IPS-NIHi11 (cell line): ENCODE data around the gene CARS2.

Experiments
- DNase-seq: peaks from one replicate; pipeline ENCODE4 v3.0.0; 2012; ENCODE audit warnings: mixed read lengths, low spot score

Gene CARS2

GRCh38 chr13:110652231-110652730, 53.6 kb downstream of the CARS2 start:
- DNase-seq, result no peak

- DNase-seq, result no peak
Observed at GRCh38 chr13:110651726-110652230, 54.1 kb downstream of the CARS2 start.

GRCh38 chr13:110651271-110651670, 54.6 kb downstream of the CARS2 start:
- DNase-seq, result no peak

- DNase-seq, result no peak
Observed at GRCh38 chr13:110650436-110650835, 55.5 kb downstream of the CARS2 start.

- DNase-seq, result no peak
Observed at GRCh38 chr13:110649551-110649950, 56.4 kb downstream of the CARS2 start.

- DNase-seq, result no peak
Observed at GRCh38 chr13:110648848-110649421, 57.0 kb downstream of the CARS2 start.

- DNase-seq, result no peak
Observed at GRCh38 chr13:110648146-110648819, 57.6 kb downstream of the CARS2 start.

GRCh38 chr13:110647365-110647737, 58.6 kb downstream of the CARS2 start:
- DNase-seq, result no peak

GRCh38 chr13:110646442-110647364, 59.2 kb downstream of the CARS2 start:
- DNase-seq, result no peak

- no peak for DNase-seq
Observed at GRCh38 chr13:110645750-110646149, 60.2 kb downstream of the CARS2 start.

- DNase-seq, result peak; percentile 91
Observed at GRCh38 chr13:110644892-110645521, 60.9 kb downstream of the CARS2 start.

- no peak for DNase-seq
Observed at GRCh38 chr13:110643768-110644421, 62.0 kb downstream of the CARS2 start.

GRCh38 chr13:110643324-110643723, 62.6 kb downstream of the CARS2 start:
- DNase-seq, result no peak

- DNase-seq, result no peak
Observed at GRCh38 chr13:110642291-110642981, 63.5 kb downstream of the CARS2 start.

- DNase-seq, result no peak
Observed at GRCh38 chr13:110641055-110642015, 64.6 kb downstream of the CARS2 start.

GRCh38 chr13:110640591-110641029, 65.3 kb downstream of the CARS2 start:
- no peak for DNase-seq

GRCh38 chr13:110639935-110640334, 66.0 kb downstream of the CARS2 start:
- no peak for DNase-seq

GRCh38 chr13:110638814-110639806, 66.8 kb downstream of the CARS2 start:
- no peak for DNase-seq
